D721Med (cell line): Measurements from ENCODE around the gene COL4A2.

Experiments used
- DNase-seq: peaks from one replicate; pipeline ENCODE4 v3.0.0; 2011; ENCODE audit warnings: low spot score; ENCODE audit not compliant: insufficient read length
- FAIRE-seq: peaks from 2 replicates; lab custom pipeline; 2011; peaks lifted over from hg19 to GRCh38; lab: Jason Lieb, UNC
- CTCF ChIP-seq: IDR thresholded peaks from 2 replicates; pipeline ENCODE4 v1.5.1; 2012; ENCODE audit warnings: mild to moderate bottlenecking, control low read depth; ENCODE audit not compliant: insufficient read depth; ENCODE audit errors: missing control alignments

COL4A2 gene

GRCh38 chr13:110283736-110284517 is 23.2 kb upstream of the COL4A2 start:
- TF ChIP-seq CTCF: no peak
- FAIRE-seq (no peak), DNase-seq (no peak)

GRCh38 chr13:110284779-110285484 is 22.2 kb upstream of the COL4A2 start:
- FAIRE-seq (no peak), DNase-seq (no peak)
- TF ChIP-seq CTCF: no peak

DNA sequence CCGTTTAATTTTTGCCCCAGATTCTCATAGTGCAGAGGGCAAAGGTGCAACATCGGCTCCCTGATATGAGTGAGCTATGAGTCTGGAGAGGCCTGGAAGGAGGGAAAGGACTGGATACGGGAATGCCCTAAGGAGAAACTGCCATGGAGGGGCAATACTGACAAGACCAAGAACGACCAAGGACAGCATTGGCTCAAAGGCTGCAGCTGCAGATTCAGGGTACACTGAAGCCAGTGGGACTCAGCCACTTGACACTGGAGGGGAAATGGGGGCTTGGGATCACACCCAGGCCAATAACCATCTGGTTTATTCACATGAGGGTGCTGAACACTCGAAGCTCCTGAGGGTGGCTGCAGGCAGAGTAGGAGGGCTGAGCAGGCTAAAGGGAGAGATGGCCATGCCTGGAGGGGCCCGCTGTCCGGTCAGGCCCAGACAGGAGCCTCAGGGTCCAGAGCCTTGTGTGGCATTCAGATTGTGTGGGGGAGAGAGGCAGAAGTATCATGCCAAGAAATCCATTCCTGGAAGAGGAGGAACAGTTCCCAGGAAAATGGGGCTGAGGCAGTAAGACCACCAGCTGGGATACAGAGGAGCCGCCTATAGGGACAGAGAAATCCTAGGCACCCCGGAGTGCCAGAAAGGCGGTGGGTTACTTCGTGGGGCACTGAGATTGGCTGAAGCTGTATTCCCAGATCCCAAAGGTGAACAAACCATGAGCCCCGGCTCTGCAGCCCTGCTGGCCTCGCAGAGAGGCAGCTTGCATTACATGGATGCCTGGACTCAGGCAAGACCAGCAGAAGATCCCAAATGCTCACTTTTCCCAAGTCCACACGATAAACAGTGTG is 20.9 kb upstream of the COL4A2 start:
- TF ChIP-seq CTCF: no peak
- FAIRE-seq (no peak), DNase-seq (no peak)

GRCh38 chr13:110286833-110287819 is 20.0 kb upstream of the COL4A2 start:
- no peak for DNase-seq
- FAIRE-seq: no peak
- TF ChIP-seq CTCF: no peak

DNA sequence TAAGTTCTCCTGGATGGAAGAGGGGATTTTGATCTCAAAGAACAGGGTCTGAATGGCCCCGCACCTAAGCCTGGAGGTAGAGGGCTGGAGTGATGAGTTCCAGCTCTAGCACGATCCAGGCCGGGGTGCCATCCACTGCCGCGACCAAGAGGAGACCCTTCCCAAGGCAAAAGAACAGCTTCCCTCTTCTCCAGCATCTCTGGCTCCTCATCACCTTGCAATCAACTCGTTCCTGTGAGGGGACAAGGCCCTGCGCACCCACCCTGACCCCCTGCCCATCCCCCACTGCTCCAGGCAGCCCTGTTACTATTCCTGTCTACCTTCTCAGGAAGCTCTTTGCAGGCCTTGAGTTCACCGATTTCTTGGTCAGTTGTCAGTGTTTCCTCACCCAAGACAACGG is 17.9 kb upstream of the COL4A2 start:
- no peak for TF ChIP-seq CTCF

DNA sequence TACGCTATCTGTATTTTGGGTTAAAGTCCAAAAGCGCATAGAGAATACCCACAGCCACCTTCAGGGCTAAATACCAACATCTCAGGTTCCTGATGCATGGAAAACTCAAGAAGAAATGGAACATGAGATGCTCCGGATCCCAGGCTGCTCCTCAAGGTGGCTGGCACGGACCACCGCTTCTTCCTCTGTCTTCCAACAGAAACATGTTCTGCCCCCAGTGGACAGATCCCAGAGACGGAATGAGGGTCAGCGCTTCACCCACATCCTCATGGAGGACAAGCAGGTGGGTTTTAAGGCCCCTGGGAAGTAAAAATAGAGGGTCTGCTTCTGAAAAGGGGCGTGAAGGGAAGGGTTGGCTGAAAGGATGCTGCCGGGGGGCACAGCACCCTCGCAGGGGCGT is 17.4 kb upstream of the COL4A2 start:
- TF ChIP-seq CTCF: no peak
- no peak for FAIRE-seq
- no peak for DNase-seq

More for the DNA sequence above, 17.9 kb upstream of the COL4A2 start:
- FAIRE-seq (no peak), DNase-seq (no peak)
